ENCODE results near the gene ANP32B.
"Not testable (repeated sequence)": the region's sequence is repeated elsewhere in the genome, so short reads cannot be mapped to it uniquely, and the experiment has no call there.

The ANP32B gene

DNA sequence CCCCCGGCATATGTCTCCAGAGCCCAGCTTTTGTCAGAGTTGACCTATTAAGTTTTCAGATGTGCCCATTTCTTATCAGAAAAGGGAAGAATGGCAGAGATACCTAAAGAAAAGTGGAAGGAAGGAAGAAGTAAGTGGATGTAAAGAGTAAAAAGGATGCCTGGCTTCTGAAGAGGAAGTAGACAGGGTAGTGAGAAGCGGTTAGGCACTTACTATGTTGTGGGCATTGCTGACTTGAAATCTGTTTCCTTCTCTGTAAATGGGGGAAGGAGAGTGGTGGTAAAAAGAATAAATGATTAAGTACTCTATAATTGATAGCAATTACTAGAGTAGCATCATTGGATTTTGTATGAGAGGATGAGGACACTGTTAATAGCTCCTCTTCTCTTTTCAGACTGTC lies 9.9 kb downstream of the ANP32B start:
- no peak for TF ChIP-seq CTCF (IDR thresholded peaks at IDR 0.05; ENCODE audit: low read depth, low read length, missing control alignments)
- no peak overlapping the region for H3K4me3 ChIP-seq (ENCODE audit: low read depth, low read length)
- DNase-seq (ENCODE audit: low read depth) = no peak

- no peak for TF ChIP-seq CTCF (IDR thresholded peaks at IDR 0.05; ENCODE audit: low read depth, low read length, missing control alignments)
- no peak for DNase-seq (ENCODE audit: low read depth)
- H3K4me3 ChIP-seq (ENCODE audit: low read depth, low read length) = no peak overlapping the region
Measured at GRCh38 chr9:97994703-97995102, 11.6 kb downstream of the ANP32B start.

GRCh38 chr9:97996676-97997075 lies 13.5 kb downstream of the ANP32B start:
- H3K4me3 ChIP-seq (ENCODE audit: low read depth, low read length); DNase-seq (ENCODE audit: low read depth): not testable (repeated sequence)

GRCh38 chr9:97997330-97998276 lies 14.5 kb downstream of the ANP32B start:
- H3K4me3 ChIP-seq (ENCODE audit: low read depth, low read length) = no peak overlapping the region
- peak; percentile 2 for TF ChIP-seq CTCF (IDR thresholded peaks at IDR 0.05; ENCODE audit: low read depth, low read length, missing control alignments)
- DNase-seq (ENCODE audit: low read depth) = no peak

DNA sequence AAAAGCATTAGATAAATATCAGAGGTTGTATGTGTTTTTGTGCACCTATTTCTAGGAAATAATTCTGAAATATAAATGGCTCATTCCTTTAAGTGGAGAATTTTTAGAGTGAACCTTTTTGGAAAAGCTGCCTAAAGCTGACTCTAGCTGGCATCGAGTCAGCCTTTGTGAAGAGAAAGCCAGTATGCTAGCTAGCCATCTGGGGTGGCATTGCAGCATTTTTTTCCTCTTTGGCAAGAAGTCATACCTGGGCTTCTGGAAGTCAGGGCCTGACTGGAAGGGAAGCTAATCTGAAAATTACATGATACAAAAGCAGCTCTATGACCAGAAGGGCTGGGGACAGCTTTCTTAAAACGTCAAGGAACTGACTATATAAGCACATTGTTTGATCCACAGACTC lies 19.7 kb downstream of the ANP32B start:
- no peak for DNase-seq (ENCODE audit: low read depth)

GRCh38 chr9:98006127-98006796 lies 23.1 kb downstream of the ANP32B start:
- no peak overlapping the region for H3K4me3 ChIP-seq (ENCODE audit: low read depth, low read length)
- DNase-seq (ENCODE audit: low read depth) = no peak
- no peak for TF ChIP-seq CTCF (IDR thresholded peaks at IDR 0.05; ENCODE audit: low read depth, low read length, missing control alignments)

More for the DNA sequence above, 19.7 kb downstream of the ANP32B start:
- H3K4me3 ChIP-seq (ENCODE audit: low read depth, low read length) = no peak overlapping the region
- no peak for TF ChIP-seq CTCF (IDR thresholded peaks at IDR 0.05; ENCODE audit: low read depth, low read length, missing control alignments)

GRCh38 chr9:98007251-98007928 lies 24.2 kb downstream of the ANP32B start:
- no peak for DNase-seq (ENCODE audit: low read depth)
- no peak overlapping the region for H3K4me3 ChIP-seq (ENCODE audit: low read depth, low read length)
- no peak for TF ChIP-seq CTCF (IDR thresholded peaks at IDR 0.05; ENCODE audit: low read depth, low read length, missing control alignments)

Data from GM12864 (cell line).